ENCODE measurements around the gene SOS2.

- TF ChIP-seq CTCF (IDR thresholded peaks at IDR 0.05; ENCODE audit: insufficient read depth, low read length, poor library complexity, severe bottlenecking) (no peak), EZH2phosphoT487 (conservative IDR thresholded peaks at IDR 0.05; ENCODE audit: low read length) (no peak)
These were observed 122.0 kb downstream of the SOS2 start for GRCh38 chr14:50109342-50109741.

Data from SU-DHL-6 (cell line).